Activated CD4-positive, alpha-beta memory T cell treated with anti-CD3 and anti-CD28 coated beads for 36 hours (primary cell): ENCODE measurements around the gene PPIF. TPM values are rescaled to one million over a fixed set of nuclear protein-coding genes. Genes with fewer than 3 reads are reported as not detected.

Source experiments
- CTCF ChIA-PET: fragments of 350-600 bp; sonication (Branson Sonifier 250); formaldehyde crosslinking; loops from one replicate; lab custom pipeline; 2021; ENCODE audit warnings: antibody characterized with exemption, inconsistent platforms; lab: Charles Lee
- POLR2A ChIA-PET: fragments of 350-600 bp; sonication (Branson Sonifier 250); formaldehyde crosslinking; loops from one replicate; lab custom pipeline; 2021; ENCODE audit warnings: antibody characterized with exemption; lab: Charles Lee
- DNase-seq: peaks from one replicate; pipeline ENCODE4 v3.0.0-alpha.2; 2020
- H3K27ac Mint-ChIP-seq: one replicate; pipeline ENCODE4 v1.8.0; 2021; ENCODE audit warnings: mixed read lengths
- H3K27me3 Mint-ChIP-seq: one replicate; pipeline ENCODE4 v1.8.0; 2021; ENCODE audit warnings: mixed read lengths
- H3K36me3 Mint-ChIP-seq: one replicate; pipeline ENCODE4 v1.8.0; 2021; ENCODE audit warnings: mixed read lengths
- H3K4me1 Mint-ChIP-seq: one replicate; pipeline ENCODE4 v1.8.0; 2021; ENCODE audit warnings: low read depth, mixed read lengths
- H3K4me3 Mint-ChIP-seq: one replicate; pipeline ENCODE4 v1.8.0; 2021; ENCODE audit warnings: mild to moderate bottlenecking, mixed read lengths
- H3K9me3 Mint-ChIP-seq: one replicate; pipeline ENCODE4 v1.8.0; 2021; ENCODE audit warnings: mixed read lengths
- intact Hi-C: fragments of 100-400 bp; cut with micrococcal nuclease; formaldehyde crosslinking; loops from one replicate; pipeline ENCODE4 v1.15.1; 2023
- total RNA-seq, 2 experiments: library from RNA; stranded (reverse); gene quantifications; one replicate each; pipeline ENCODE4 v1.2.3, GENCODE V29; 2021

PPIF gene
- total RNA-seq, 2 experiments from 2014 or later, result 87.2 to 94.0 TPM

- Mint-ChIP-seq H3K27ac (no peak overlapping the region), H3K4me1 (peaks cover 16% of the 10 kb centered on the region), H3K4me3 (no peak overlapping the region), H3K36me3 (peaks cover 16% of the 10 kb centered on the region), H3K27me3 (no peaks in the 10 kb centered on the region), H3K9me3 (no peaks in the 10 kb centered on the region)
- ChIA-PET POLR2A (interaction anchor here (1.2 to 4.2 kb wide), 5 partner anchors 11 to 102 kb away, joined by 4 to 23 read pairs (median 8); no protein-coding TSS in a partner anchor), CTCF (interaction anchor here (1.1 to 6.5 kb wide), 9 partner anchors 9 to 60 kb away, joined by 3 to 36 read pairs (median 4); no protein-coding TSS in a partner anchor)
- no peak for DNase-seq
- intact Hi-C loops, result loop anchor here (10.0 kb wide), 1 partner anchor 860 kb away; the partner anchor contains the start of gene ANXA11
Observed at GRCh38 chr10:79344502-79345195, 2.6 kb upstream of the PPIF start.

DNA sequence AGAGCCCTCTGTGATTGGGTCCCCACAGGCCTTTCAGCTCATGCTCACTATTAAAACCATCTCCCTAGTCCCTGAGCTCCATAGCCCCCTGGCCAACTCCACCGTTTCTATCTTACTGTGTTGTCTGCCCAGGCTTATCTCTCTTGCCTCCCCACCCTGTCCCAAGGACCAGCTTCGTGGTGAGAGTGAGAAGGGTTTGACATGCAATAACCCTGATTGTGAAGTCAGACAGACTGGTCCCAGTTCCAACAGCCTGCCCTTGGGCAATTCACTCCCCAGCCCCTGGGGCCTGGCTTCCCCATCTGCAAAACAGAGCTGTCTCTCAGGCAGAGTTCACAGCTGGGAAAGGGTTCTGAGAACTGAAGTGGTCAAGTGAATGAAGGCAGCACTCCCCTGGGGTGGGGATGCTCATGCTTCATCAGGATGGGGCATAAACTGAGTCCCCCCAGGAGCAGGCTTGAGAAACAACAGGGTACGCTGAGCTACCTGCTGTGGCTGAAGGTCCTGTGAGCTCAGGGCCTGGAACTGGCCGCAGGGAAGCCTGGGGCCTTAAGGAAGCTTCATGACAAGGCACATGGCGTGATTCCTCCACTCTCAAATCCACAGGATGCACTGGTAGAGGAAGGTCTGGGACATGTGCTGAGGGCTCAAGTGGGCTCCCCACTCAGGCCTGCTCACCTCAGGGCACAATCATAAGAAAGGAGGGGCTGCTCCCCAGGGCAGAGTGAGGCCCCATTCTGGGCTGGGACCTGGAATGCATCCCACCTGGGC, 1.8 kb upstream of the PPIF start:
- ChIA-PET POLR2A (interaction anchor here (1.3 to 4.2 kb wide), 4 partner anchors 15 to 103 kb away, joined by 4 to 23 read pairs (median 8); no protein-coding TSS in a partner anchor), CTCF (interaction anchor here (1.0 to 6.5 kb wide), 10 partner anchors 10 to 84 kb away, joined by 3 to 36 read pairs (median 4); no protein-coding TSS in a partner anchor)
- Mint-ChIP-seq H3K4me3 (no peak overlapping the region), H3K36me3 (peaks cover 24% of the 10 kb centered on the region), H3K9me3 (no peaks in the 10 kb centered on the region), H3K4me1 (peaks cover 24% of the 10 kb centered on the region), H3K27me3 (no peaks in the 10 kb centered on the region), H3K27ac (no peak overlapping the region)
- intact Hi-C loops, result loop anchor here (2.0 to 10.0 kb wide), 4 partner anchors 53 to 859 kb away; partner anchors contain the start of gene ANXA11
- DNase-seq, result no peak

- CTCF ChIA-PET, result interaction anchor here (1.0 to 6.5 kb wide), 7 partner anchors 11 to 85 kb away, joined by 3 to 36 read pairs (median 6); no protein-coding TSS in a partner anchor
- intact Hi-C loops, result loop anchor here (2.0 to 10.0 kb wide), 4 partner anchors 53 to 859 kb away; partner anchors contain the start of gene ANXA11
- DNase-seq, result no peak
- no peak overlapping the region for H3K27ac Mint-ChIP-seq
- H3K36me3 Mint-ChIP-seq, result peaks cover 28% of the 10 kb centered on the region
- no peaks in the 10 kb centered on the region for H3K9me3 Mint-ChIP-seq
- no peak overlapping the region for H3K4me3 Mint-ChIP-seq
- H3K4me1 Mint-ChIP-seq, result peaks cover 24% of the 10 kb centered on the region
- POLR2A ChIA-PET, result interaction anchor here (1.3 to 4.2 kb wide), 4 partner anchors 15 to 103 kb away, joined by 4 to 23 read pairs (median 8); no protein-coding TSS in a partner anchor
- H3K27me3 Mint-ChIP-seq, result no peaks in the 10 kb centered on the region
Observed at GRCh38 chr10:79346012-79346340, 1.3 kb upstream of the PPIF start.

- Mint-ChIP-seq H3K4me1 (peaks cover 24% of the 10 kb centered on the region), H3K9me3 (no peaks in the 10 kb centered on the region), H3K36me3 (peaks cover 32% of the 10 kb centered on the region), H3K27me3 (no peaks in the 10 kb centered on the region), H3K27ac (peak overlapping the region; percentile 92), H3K4me3 (peak overlapping the region; percentile 86)
- intact Hi-C loops, result loop anchor here (1.0 to 10.0 kb wide), 7 partner anchors 15 to 858 kb away; partner anchors contain the start of gene ANXA11
- POLR2A ChIA-PET, result interaction anchor here (2.1 to 4.2 kb wide), 2 partner anchors 16 to 23 kb away, joined by 8 to 23 read pairs; no protein-coding TSS in a partner anchor
- CTCF ChIA-PET, result interaction anchor here (1.0 to 6.5 kb wide), 8 partner anchors 11 to 85 kb away, joined by 3 to 36 read pairs (median 9); no protein-coding TSS in a partner anchor
- no peak for DNase-seq
Observed at GRCh38 chr10:79346388-79347225, 662 bp upstream of the PPIF start.

- intact Hi-C loops, result loop anchor here (1.0 to 10.0 kb wide), 8 partner anchors 17 to 857 kb away; partner anchors contain the start of genes ANXA11 and ZCCHC24
- H3K36me3 Mint-ChIP-seq, result peaks cover 45% of the 10 kb centered on the region
- DNase-seq, result peak; percentile 88
- peak overlapping the region; percentile 92 for H3K27ac Mint-ChIP-seq
- no peaks in the 10 kb centered on the region for H3K27me3 Mint-ChIP-seq
- ChIA-PET CTCF (interaction anchor here (0.6 to 6.5 kb wide), 12 partner anchors 10 to 165 kb away, joined by 3 to 36 read pairs (median 5); no protein-coding TSS in a partner anchor), POLR2A (interaction anchor here (0.9 to 4.2 kb wide), 16 partner anchors 9 to 106 kb away, joined by 3 to 23 read pairs (median 4); no protein-coding TSS in a partner anchor)
- H3K4me1 Mint-ChIP-seq, result peaks cover 28% of the 10 kb centered on the region
- no peaks in the 10 kb centered on the region for H3K9me3 Mint-ChIP-seq
- peak overlapping the region; percentile 86 for H3K4me3 Mint-ChIP-seq
Observed at GRCh38 chr10:79347894-79348639, 798 bp downstream of the PPIF start.

DNA sequence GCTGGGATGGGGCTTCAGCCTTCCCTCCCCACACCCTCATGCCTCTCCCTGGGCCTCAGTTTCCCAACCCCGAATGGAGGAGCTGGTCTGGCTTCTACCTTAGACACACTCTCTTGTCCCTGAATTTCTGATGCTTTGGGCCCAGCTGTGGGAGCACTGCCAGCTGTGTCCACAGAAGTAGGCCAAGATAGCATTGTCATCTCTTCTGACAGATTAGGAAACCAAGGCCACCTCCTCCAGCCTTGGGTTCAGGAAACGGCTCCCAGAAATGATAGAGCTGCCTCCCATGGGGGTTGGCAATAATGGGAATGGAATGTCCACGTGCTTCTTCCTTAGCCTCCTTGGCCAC, 1.3 kb downstream of the PPIF start:
- POLR2A ChIA-PET, result interaction anchor here (1.0 to 4.2 kb wide), 13 partner anchors 10 to 107 kb away, joined by 3 to 23 read pairs (median 4); no protein-coding TSS in a partner anchor
- intact Hi-C loops, result loop anchor here (1.0 to 10.0 kb wide), 2 partner anchors 97 to 856 kb away; partner anchors contain the start of genes ANXA11 and ZCCHC24

DNA sequence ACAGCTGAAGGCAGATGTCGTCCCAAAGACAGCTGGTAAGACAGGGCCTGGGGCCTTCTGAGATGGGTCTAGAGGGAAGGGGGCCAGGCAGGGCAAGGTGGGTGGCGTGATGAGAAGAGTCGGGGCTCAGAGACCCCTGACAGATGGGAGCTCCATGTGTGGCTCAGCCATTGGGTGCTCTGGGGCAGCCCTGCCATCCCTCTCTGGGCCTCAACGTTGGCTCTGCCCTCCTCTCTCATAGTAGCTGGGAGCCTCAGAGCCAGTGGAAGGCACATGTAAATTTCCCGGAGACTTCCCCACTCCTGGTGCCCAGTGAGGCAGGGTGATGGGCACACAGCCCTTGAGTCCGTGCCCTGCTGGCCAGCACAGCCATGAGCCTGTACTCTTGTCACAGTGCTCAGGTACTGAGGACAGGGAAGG, 1.8 kb downstream of the PPIF start:
- intact Hi-C loops, result loop anchor here (10.0 kb wide), 1 partner anchor 856 kb away; the partner anchor contains the start of gene ANXA11
- CTCF ChIA-PET, result interaction anchor here (1.6 to 6.5 kb wide), 6 partner anchors 9 to 63 kb away, joined by 3 to 30 read pairs (median 5); no protein-coding TSS in a partner anchor
- Mint-ChIP-seq H3K36me3 (peaks cover 55% of the 10 kb centered on the region), H3K27me3 (no peaks in the 10 kb centered on the region), H3K9me3 (no peaks in the 10 kb centered on the region), H3K4me3 (peak overlapping the region; percentile 86), H3K27ac (peak overlapping the region; percentile 92), H3K4me1 (peaks cover 36% of the 10 kb centered on the region)
- no peak for DNase-seq
- POLR2A ChIA-PET, result interaction anchor here (1.0 to 2.0 kb wide), 8 partner anchors 9 to 63 kb away, joined by 3 to 12 read pairs (median 4); no protein-coding TSS in a partner anchor

More for the DNA sequence above, 1.3 kb downstream of the PPIF start:
- Mint-ChIP-seq H3K27me3 (no peaks in the 10 kb centered on the region), H3K4me3 (peak overlapping the region; percentile 86), H3K4me1 (peaks cover 33% of the 10 kb centered on the region), H3K9me3 (no peaks in the 10 kb centered on the region), H3K27ac (peak overlapping the region; percentile 92), H3K36me3 (peaks cover 50% of the 10 kb centered on the region)
- DNase-seq, result no peak
- CTCF ChIA-PET, result interaction anchor here (1.5 to 6.5 kb wide), 8 partner anchors 9 to 119 kb away, joined by 3 to 30 read pairs (median 5); no protein-coding TSS in a partner anchor

GRCh38 chr10:79349766-79350406, 2.6 kb downstream of the PPIF start:
- Mint-ChIP-seq H3K4me3 (peak overlapping the region; percentile 86), H3K36me3 (peaks cover 63% of the 10 kb centered on the region), H3K9me3 (no peaks in the 10 kb centered on the region), H3K27ac (no peak overlapping the region), H3K4me1 (peaks cover 38% of the 10 kb centered on the region), H3K27me3 (no peaks in the 10 kb centered on the region)
- POLR2A ChIA-PET, result interaction anchor here (2.0 kb wide), 1 partner anchor 64 kb away, joined by 6 read pairs; no protein-coding TSS in a partner anchor
- CTCF ChIA-PET, result interaction anchor here (6.5 kb wide), 1 partner anchor 33 kb away, joined by 30 read pairs; no protein-coding TSS in a partner anchor
- intact Hi-C loops, result loop anchor here (10.0 kb wide), 1 partner anchor 855 kb away; the partner anchor contains the start of gene ANXA11
- no peak for DNase-seq

- CTCF ChIA-PET, result no interaction called here
- peaks cover 70% of the 10 kb centered on the region for H3K36me3 Mint-ChIP-seq
Observed at GRCh38 chr10:79350407-79351154, 3.3 kb downstream of the PPIF start.

More at GRCh38 chr10:79350407-79351154, 3.3 kb downstream of the PPIF start:
- DNase-seq, result no peak
- intact Hi-C loops, result no loop called here
- Mint-ChIP-seq H3K27ac (no peak overlapping the region), H3K27me3 (no peaks in the 10 kb centered on the region), H3K4me1 (peaks cover 42% of the 10 kb centered on the region), H3K9me3 (no peaks in the 10 kb centered on the region), H3K4me3 (no peak overlapping the region)
- POLR2A ChIA-PET, result interaction anchor here (0.5 to 0.8 kb wide), 3 partner anchors 10 to 32 kb away, joined by 3 to 4 read pairs (median 3); no protein-coding TSS in a partner anchor
